Nephron (organoid): ENCODE results near the gene MED7.
"Not testable (repeated sequence)": the region's sequence is repeated elsewhere in the genome, so short reads cannot be mapped to it uniquely, and the experiment has no call there.

ENCODE experiments used
- H3K27ac Mint-ChIP-seq, 3 experiments: 2 replicates each; pipeline ENCODE4 v1.8.0; 2020; ENCODE audit warnings: mixed read lengths in 3 of 3, mild to moderate bottlenecking in 2 of 3, moderate library complexity in 1 of 3
- H3K27me3 Mint-ChIP-seq: 2 replicates; pipeline ENCODE4 v1.8.0; 2021; ENCODE audit warnings: low read depth, mild to moderate bottlenecking, moderate library complexity, mixed read lengths
- H3K36me3 Mint-ChIP-seq: 2 replicates; pipeline ENCODE4 v1.8.0; 2020; ENCODE audit warnings: low read depth, mixed read lengths
- H3K4me1 Mint-ChIP-seq: 2 replicates; pipeline ENCODE4 v1.8.0; 2020; ENCODE audit warnings: mixed read lengths
- H3K4me3 Mint-ChIP-seq, 3 experiments: 2 replicates each; pipeline ENCODE4 v1.8.0; 2020; ENCODE audit warnings: mild to moderate bottlenecking in 3 of 3, mixed read lengths in 3 of 3, moderate library complexity in 2 of 3
- H3K9me3 Mint-ChIP-seq: 2 replicates; pipeline ENCODE4 v1.8.0; 2020; ENCODE audit warnings: mixed read lengths
- CTCF ChIP-seq, 3 experiments: fragments of 200-600 bp; sonication (generic); IDR thresholded peaks; one replicate each; pipeline ENCODE4 v1.5.0; 2021; ENCODE audit warnings: antibody characterized with exemption in 3 of 3; ENCODE audit not compliant: unreplicated experiment in 3 of 3

Gene MED7

DNA sequence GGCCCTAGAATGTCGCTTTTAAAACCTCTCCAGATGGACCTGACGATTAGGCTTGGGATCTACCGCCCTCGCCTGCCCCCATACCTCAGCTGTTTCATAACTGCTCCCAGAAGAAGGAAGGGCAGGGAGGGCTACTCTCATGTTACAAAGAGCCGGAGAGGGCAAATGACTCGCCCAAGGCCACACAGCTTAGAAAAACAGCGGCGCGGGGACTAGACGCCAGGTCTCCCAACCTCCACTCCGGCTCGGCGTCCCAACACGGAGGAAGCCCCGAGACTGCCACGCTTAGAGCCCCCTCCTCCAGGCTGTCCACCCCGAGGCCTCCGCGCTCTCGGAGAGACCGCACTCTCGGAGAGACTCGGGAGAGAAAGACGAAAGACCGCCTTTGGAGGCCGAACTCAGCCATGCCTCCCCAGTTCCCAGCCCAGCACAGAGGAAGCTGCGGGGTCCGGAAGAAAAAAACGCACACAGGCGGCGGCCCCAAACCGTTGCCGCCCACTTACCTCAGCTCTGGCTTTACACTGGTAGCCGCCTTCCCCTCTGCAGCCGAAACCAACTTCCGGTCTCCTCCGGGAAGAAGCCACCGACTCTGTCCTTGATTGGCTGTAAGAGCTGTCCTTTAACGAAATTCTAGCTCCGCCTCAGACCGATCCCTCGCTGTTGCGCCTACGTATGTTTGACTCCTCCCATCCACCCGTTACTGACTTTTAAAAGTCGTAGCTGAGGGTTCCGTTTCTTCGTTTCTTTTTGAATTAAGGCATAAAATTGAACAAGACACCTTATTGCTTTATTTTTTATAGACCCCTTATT lies at the start of gene MED7:
MED7 (minus strand) TSS at position 549 of the 810 bp plus-strand sequence. CDS start 3,434 bp downstream, outside the sequence.
- TF ChIP-seq CTCF (IDR thresholded peaks at IDR 0.05; ENCODE audit: unreplicated experiment in 3 of 3): no peak
- Mint-ChIP-seq H3K4me1 (no peaks in the 10 kb centered on the region), H3K4me3 (peak within 1 kb of the TSS; percentile 93 to 96 (median 94)), H3K9me3 (peaks cover 6% of the 10 kb centered on the region), H3K36me3 (peaks cover 32% of the 10 kb centered on the region), H3K27me3 (no peaks in the 10 kb centered on the region), H3K27ac (peak within 1 kb of the TSS; percentile 79 to 93 (median 87))

DNA sequence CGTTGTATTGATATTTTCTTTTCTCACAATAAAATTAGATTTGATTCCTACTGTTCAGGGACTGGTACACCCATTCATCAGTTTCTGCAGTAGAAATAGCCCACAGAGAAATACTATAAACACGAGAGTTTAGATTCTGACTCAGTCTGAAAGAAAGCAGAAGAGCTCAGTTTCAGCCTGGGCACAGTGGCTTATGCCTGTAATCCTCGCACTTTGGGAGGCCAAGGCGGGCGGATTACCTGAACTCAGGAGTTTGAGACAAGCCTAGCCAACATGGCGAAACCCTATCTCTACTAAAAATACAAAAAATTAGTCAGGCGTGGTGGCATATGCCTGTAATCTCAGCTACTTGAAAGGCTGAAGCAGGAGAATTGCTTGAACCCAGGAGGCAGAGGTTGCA lies 46.6 kb upstream of the MED7 start:
- no peaks in the 10 kb centered on the region for H3K36me3 Mint-ChIP-seq
- no peaks in the 10 kb centered on the region for H3K4me1 Mint-ChIP-seq
- peaks cover 18% of the 10 kb centered on the region for H3K27me3 Mint-ChIP-seq
- no peak for TF ChIP-seq CTCF (IDR thresholded peaks at IDR 0.05; ENCODE audit: unreplicated experiment in 3 of 3)
- H3K4me3 Mint-ChIP-seq: no peak overlapping the region
- H3K27ac Mint-ChIP-seq: no peak overlapping the region
- no peaks in the 10 kb centered on the region for H3K9me3 Mint-ChIP-seq

GRCh38 chr5:157188270-157188669 lies 45.6 kb upstream of the MED7 start:
- TF ChIP-seq CTCF (IDR thresholded peaks at IDR 0.05; ENCODE audit: unreplicated experiment in 3 of 3): no peak
- Mint-ChIP-seq H3K4me1 (no peaks in the 10 kb centered on the region), H3K27ac (no peak overlapping the region), H3K27me3 (peaks cover 18% of the 10 kb centered on the region), H3K9me3 (no peaks in the 10 kb centered on the region), H3K36me3 (no peaks in the 10 kb centered on the region), H3K4me3 (no peak overlapping the region)

- H3K4me1 Mint-ChIP-seq: no peaks in the 10 kb centered on the region
- H3K36me3 Mint-ChIP-seq: no peaks in the 10 kb centered on the region
Observed at GRCh38 chr5:157187046-157187754, 44.5 kb upstream of the MED7 start.

DNA sequence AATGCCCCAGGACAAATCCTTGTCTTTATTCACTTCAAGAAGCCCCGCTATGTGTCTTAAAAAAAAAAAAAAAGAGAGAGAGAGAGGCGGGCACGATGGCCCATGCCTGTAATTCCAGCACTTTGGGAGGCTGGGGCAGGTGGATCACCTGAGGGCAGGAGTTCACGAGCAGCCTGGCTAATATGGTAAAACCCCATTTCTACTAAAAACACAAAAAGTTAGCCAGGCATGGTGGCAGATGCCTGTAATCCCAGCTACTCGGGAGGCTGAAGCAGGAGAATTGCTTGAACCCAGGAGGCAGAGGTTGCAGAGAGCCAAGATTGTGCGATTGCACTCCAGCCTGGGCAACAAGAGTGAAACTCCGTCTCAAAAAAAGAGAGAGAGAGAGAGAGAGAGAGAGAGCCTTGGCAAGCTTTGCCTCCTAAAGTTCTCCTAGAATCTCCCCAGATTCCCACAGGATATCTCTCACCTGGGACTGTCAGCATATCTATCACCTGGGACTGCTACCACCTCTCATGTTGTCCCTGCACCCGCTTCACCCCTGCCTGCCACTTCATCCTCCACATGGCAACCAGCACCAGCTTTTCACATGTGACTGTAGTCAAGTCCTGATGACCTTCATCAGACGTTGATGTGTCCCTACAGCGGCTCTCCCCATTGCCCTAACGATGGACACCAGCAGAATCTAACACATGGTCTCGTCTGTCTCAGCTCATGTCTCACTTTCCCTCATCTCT lies 43.8 kb upstream of the MED7 start:
- no peak for TF ChIP-seq CTCF (IDR thresholded peaks at IDR 0.05; ENCODE audit: unreplicated experiment in 3 of 3)
- H3K27ac Mint-ChIP-seq: no peak overlapping the region
- H3K9me3 Mint-ChIP-seq: no peaks in the 10 kb centered on the region
- H3K36me3 Mint-ChIP-seq: no peaks in the 10 kb centered on the region
- peaks cover 13% of the 10 kb centered on the region for H3K27me3 Mint-ChIP-seq
- no peak overlapping the region for H3K4me3 Mint-ChIP-seq
- H3K4me1 Mint-ChIP-seq: no peaks in the 10 kb centered on the region

More at GRCh38 chr5:157187046-157187754, 44.5 kb upstream of the MED7 start:
- Mint-ChIP-seq H3K27me3 (peaks cover 18% of the 10 kb centered on the region), H3K9me3 (no peaks in the 10 kb centered on the region), H3K27ac (no peak overlapping the region), H3K4me3 (no peak overlapping the region)
- no peak for TF ChIP-seq CTCF (IDR thresholded peaks at IDR 0.05; ENCODE audit: unreplicated experiment in 3 of 3)

DNA sequence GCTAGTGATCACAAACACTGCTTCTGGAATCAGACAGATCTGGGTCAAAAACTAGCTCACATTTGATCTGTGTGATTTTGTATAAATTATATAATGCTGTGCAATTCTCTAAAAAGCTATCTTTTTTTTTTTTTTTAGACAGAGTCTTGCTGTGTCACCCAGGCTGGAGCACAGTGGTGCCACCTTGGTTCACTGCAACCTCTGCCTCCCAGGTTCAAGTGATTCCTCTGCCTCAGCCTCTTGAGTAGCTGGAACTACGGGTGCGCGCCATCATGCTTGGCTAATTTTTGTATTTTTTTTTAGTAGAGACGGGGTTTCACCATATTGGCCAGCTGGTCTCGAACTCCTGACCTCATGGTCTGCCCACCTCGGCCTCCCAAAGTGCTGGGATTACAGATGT lies 42.5 kb upstream of the MED7 start:
- H3K27ac Mint-ChIP-seq, H3K27me3 Mint-ChIP-seq, H3K4me3 Mint-ChIP-seq, H3K36me3 Mint-ChIP-seq, H3K9me3 Mint-ChIP-seq, H3K4me1 Mint-ChIP-seq: not testable (repeated sequence)
